NCI-H446 (cell line): ENCODE data around the gene CYBB.
A peak's percentile ranks its signal among the peaks of the same experiment; 100 is the strongest.

Experiments used
- DNase-seq, 2 experiments: peaks; one replicate each; lab custom pipeline; 2025; lab: John Stamatoyannopoulos, UW

The CYBB gene

GRCh38 chrX:37786624-37787422, 7.0 kb downstream of the CYBB start:
- no peak for DNase-seq

GRCh38 chrX:37787423-37787869, 7.6 kb downstream of the CYBB start:
- no peak for DNase-seq

GRCh38 chrX:37796310-37796709, 16.5 kb downstream of the CYBB start:
- DNase-seq: no peak

GRCh38 chrX:37796805-37797204, 16.9 kb downstream of the CYBB start:
- DNase-seq: no peak

- DNase-seq: no peak
Observed at GRCh38 chrX:37799936-37800335, 20.1 kb downstream of the CYBB start.

GRCh38 chrX:37800717-37801116, 20.9 kb downstream of the CYBB start:
- no peak for DNase-seq

- DNase-seq: no peak
Observed at GRCh38 chrX:37802028-37802427, 22.2 kb downstream of the CYBB start.

GRCh38 chrX:37803057-37803456, 23.2 kb downstream of the CYBB start:
- DNase-seq: no peak

GRCh38 chrX:37809970-37810369, 30.1 kb downstream of the CYBB start:
- DNase-seq: no peak

- no peak for DNase-seq
Observed at GRCh38 chrX:37812110-37812509, 32.3 kb downstream of the CYBB start.

- no peak for DNase-seq
Observed at GRCh38 chrX:37813570-37813969, 33.7 kb downstream of the CYBB start.

GRCh38 chrX:37815366-37815765, 35.5 kb downstream of the CYBB start:
- no peak for DNase-seq

GRCh38 chrX:37816766-37817165, 36.9 kb downstream of the CYBB start:
- DNase-seq: no peak

- no peak for DNase-seq
Observed at GRCh38 chrX:37817176-37817575, 37.3 kb downstream of the CYBB start.

- no peak for DNase-seq
Observed at GRCh38 chrX:37817579-37817978, 37.7 kb downstream of the CYBB start.

GRCh38 chrX:37818031-37818430, 38.2 kb downstream of the CYBB start:
- no peak for DNase-seq

- no peak for DNase-seq
Observed at GRCh38 chrX:37820646-37821045, 40.8 kb downstream of the CYBB start.

GRCh38 chrX:37824491-37825214, 44.8 kb downstream of the CYBB start:
- DNase-seq: no peak

GRCh38 chrX:37825215-37825842, 45.5 kb downstream of the CYBB start:
- peak; percentile 2 to 51 for DNase-seq

- DNase-seq: no peak
Observed at GRCh38 chrX:37829721-37830120, 49.9 kb downstream of the CYBB start.

- no peak for DNase-seq
Observed at GRCh38 chrX:37830371-37830770, 50.5 kb downstream of the CYBB start.

GRCh38 chrX:37834937-37835336, 55.1 kb downstream of the CYBB start:
- DNase-seq: no peak

GRCh38 chrX:37840931-37841330, 61.1 kb downstream of the CYBB start:
- no peak for DNase-seq
